ENCODE measurements around the gene HNRNPUL1.

DNA sequence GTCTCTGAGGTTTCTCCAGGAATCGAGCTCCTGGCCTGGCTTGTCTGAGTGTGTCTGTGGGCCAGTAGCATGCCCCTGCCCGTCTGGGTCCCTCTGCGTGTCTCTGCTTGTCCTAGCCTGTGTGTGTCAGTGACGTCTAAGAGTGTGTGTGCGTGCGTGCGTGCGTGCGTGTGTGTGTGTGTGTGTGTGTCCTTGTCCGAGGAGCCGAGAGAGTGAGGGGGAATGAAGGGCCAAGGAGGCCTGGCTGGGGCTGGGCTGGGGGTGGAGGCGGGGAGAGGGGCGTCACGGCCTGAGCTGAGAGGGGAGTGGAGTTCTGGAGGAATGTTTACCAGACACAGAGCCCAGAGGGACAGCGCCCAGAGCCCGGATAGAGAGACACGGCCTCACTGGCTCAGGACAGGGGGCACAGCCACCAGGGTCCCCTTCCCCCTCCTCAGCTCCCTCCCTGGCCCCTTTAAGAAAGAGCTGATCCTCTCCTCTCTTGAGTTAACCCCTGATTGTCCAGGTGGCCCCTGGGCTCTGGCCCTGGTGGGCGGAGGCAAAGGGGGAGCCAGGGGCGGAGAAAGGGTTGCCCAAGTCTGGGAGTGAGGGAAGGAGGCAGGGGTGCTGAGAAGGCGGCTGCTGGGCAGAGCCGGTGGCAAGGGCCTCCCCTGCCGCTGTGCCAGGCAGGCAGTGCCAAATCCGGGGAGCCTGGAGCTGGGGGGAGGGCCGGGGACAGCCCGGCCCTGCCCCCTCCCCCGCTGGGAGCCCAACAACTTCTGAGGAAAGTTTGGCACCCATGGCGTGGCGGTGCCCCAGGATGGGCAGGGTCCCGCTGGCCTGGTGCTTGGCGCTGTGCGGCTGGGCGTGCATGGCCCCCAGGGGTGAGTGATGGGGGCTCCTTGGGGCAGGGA, 45.3 kb upstream of the HNRNPUL1 start, which contains the start of gene AXL:
- no peak for TF ChIP-seq CEBPZ (IDR thresholded peaks at IDR 0.05; ENCODE audit: low read depth, low read length)
- TF ChIP-seq E2F4 (IDR thresholded peaks at IDR 0.05; ENCODE audit: low read depth, low read length): no peak
